NCI-H526 treated with DMSO at 0.1 percent for 48 hours (cell line): ENCODE measurements around the gene CDH18.

Experiments
- DNase-seq: peaks from one replicate; lab custom pipeline; 2025; lab: John Stamatoyannopoulos, UW

Gene CDH18

DNA sequence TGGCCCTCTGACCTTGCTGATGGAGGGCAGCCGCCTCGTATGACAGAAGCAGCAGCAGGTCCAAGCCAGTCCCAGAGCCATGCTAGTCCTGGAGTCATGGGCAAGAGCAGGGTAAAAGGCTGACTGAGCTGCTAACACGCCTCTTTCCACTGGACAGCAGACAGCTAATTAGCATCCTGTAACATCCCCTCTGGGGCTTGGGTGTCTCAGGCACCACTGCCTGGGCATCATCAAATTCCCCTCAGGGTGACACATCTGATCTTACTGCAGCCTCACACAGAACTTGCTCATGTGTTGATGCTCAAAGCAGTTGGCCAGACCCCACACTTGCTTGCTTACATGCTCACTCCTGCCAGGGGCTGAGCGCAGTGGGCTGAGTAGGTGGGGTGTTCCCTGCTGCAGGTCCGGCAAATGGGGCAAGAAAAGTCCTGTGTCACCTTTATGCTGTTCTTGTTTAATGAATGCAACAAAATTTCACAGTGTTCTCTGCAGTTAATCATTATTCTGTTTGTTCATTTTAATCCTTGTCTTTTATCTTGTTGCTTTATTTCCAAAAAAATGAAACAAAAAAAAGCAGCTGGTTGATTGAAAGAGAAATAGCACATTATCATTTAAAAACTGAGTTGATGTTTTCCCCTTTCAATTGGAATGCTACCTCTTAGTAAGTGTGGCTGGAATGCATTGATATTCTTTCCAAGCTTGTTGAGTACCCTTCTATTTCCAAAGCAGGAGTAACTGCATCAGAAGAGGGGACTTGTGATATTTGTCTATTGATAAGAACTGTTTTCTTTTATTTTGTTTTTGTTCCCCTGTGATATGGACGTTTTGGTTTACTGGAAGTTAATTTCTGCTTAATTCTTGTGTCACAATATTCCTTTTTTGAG, 254.1 kb downstream of the CDH18 start:
- no peak for DNase-seq

DNA sequence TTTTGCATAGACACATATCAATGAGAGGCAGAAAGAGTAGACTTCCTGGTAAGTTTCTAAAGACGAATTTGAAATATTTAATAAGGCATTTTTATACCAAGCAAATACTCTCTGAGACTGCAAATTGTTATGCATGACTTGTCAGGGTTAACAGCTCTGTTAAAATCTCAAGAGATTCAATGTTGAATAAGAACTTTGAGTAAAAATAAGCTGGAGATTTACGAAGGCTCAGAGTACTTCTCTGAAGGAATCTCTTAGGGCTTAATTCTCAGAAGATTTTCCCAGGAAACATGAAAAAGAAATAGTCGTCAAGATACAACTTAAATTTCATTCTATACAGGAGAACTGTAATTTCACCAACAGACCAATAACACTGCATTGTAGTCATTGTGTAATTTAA, 259.4 kb downstream of the CDH18 start:
- no peak for DNase-seq

DNA sequence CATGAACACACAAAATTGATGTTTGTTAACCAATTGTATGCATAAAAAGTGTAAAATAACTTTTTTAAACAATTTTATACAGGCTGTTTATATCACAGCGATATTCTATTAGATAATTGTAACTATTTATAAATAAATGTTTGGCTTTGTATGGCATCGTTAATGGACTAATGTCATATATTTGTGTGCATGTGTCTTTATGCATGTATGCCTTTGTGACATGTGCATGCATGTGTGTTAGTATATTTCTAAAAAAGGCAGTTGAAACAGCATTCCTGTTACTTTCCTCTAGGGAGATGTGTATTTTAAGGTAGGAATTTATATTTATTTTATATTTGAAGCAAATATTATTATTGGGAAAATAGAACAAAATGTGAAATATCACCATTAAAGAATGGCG, 268.9 kb downstream of the CDH18 start:
- no peak for DNase-seq

DNA sequence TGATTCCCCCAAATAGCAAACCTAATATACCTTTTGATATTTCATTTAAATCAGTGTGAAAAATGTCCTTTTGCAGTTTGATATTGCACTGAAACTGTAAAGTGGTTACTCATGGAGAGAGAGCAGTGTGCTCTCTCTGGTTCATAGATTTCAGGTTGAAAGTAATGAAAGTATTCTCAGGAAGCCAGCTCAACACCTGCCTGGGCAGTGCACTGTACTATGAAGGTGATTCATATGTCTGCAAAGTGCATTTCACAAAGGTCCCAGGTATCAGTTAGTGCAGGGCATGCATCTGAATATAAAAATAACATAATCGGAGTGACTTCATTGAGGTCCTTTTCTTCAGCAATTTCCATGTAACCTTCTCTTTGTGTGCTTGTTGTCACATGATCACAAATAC, 274.3 kb downstream of the CDH18 start:
- DNase-seq = no peak

DNA sequence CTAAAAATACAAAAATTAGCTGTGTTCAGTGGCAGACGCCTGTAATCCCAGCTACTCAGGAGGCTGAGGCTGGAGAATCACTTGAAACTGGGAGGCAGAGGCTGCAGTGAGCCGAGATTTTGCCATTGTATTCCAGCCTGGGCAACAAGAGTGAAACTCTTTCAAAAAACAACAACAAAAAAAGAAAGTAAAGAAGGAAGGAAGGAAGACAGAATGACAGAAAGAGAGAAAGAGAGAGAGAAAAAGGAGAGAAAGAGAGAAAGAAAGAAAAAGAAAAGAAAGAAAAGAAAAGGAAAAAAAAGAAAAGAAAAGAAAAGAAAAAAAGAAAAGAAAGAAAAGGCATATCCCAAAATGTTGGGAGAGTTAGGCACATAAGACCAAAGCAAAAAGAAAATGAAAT, 278.6 kb downstream of the CDH18 start:
- DNase-seq = no peak

DNA sequence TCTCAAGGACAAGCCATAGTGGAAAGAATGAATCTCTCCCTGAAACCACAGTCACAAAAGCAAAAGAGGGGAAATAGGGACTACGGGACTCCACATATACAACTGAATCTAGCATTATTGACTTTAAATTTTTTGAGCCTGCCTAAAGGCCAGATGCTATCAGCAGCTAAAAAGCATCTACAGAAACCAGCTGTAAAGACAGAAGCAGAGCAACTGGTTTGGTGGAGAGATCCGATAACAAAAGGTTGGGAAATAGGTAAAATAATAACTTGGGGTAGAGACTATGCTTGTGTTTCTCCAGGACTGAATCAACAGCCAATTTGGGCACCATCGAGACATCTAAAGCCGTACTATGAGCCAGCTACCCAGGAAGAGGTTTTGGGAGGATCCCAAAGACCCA, 281.2 kb downstream of the CDH18 start:
- no peak for DNase-seq

DNA sequence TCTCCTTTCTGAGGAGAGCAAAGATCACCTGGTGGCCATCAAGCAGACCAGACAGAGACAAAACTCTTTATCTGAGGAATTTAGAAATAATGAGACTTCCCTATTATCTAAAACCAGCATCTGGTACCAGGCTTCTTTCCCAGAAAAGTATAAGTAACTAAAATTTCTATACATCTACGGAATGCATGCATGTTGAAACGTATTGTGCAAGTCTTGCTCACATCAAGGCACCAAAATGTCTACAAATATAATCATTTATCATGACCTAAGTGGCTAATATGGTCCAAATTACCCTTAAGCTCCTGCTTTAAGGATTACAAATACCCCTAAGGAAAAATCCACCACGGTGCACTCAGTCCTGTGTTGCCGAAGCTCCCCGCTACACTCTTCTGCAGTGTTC, 286.3 kb downstream of the CDH18 start:
- DNase-seq = no peak

DNA sequence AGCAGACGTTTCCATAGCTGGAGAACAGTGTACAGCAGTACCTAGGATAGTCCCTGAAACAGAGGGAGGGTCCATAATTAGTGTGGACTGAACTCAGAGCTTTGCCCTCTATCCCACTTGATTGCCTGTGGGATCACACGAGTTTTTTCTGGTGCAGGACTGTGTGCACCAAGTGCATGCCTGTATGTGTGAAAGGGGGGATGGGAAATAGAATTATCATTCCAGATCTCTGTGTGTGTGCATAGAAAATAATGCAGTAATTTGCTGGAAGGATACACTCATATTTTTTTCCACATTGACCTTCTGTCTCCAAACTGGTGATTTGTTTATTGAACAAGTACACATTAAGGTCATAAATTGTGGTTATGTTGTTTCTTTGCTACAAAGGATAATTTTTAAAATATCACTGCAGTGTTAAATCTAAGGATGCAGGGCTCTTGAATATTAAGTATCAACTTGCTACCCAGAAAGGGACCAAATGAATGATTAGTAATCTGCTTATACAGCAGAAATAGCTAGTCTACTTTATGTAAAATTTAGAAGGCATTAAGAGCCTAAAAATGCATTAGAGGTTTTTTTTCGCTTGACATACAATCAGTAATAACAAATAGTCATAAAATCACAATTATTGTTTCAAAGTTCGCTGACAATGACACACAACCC, 292.9 kb downstream of the CDH18 start:
- no peak for DNase-seq

DNA sequence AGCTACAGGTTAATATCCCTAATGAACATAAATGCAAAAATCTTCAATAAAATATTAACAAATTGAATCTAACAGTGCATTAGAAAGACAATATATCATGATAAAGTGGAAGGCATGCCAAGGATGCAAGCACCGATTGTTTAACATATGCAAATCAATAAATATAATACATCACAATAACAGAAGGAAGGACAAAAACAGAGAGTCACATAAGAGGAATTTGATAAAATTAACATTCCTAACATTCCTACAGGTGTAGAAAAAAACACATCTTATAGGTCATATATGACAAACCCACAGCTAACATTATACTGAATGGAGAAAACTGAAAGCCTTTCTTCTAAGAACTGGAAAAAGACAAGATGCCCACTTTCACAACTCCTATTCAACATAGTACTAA, 297.0 kb downstream of the CDH18 start:
- DNase-seq = no peak

DNA sequence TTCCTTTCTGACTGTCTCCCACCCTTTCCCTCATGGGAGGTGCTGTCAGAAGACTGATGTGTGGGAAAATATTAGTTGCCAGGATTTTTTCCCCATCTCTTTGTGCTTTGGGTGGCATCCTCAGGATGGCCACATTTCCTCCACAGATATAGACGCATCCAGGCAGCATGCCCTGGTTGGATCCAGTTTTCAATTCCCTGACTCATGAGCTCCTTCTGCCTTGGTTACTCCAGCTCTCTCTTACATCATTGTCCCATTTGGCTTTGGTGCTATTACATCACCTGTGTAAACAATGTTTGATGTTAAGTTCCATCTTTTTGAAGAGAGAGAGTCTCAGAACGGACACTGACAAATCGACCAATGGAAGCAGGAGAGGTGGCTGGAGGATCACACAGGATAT, 302.5 kb downstream of the CDH18 start:
- DNase-seq = no peak

DNA sequence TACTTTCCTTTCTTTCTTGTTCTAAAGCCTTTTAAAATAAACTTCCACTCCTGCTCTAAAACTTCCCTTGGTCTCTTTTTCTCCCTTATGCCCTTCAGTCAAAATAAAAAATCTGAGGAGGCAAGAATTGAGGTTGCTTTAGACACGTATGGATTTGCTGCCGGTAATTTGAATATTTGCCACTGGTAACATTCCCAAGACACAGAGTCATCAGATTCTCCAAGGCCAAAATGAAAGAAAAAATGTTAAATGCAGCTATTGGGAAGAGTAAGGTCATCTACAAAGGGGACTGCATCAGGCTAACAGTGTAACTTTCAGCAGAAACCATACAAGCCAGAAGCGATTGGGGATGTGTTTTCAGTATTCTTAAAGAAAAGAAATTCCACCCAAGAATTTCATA, 311.1 kb downstream of the CDH18 start:
- DNase-seq = no peak

DNA sequence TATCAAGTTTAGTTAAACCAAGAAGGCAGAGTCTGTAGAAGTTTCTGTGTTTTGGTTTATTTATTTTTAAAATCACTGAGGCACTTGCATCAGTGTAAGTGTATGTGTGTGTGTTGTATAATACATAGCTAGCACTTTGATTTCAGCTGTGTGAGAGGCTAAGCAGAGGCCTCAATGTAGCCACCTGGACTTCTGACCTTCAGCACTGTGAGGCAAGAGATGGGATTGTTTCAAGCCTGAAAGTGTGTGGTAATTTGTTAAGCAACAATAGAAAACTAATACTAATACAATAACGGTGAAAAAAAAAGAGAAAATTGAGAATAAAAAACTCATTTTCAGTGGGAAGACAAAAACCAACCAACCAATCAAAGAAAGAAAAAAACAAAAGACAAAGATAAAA, 327.3 kb downstream of the CDH18 start:
- DNase-seq = no peak

DNA sequence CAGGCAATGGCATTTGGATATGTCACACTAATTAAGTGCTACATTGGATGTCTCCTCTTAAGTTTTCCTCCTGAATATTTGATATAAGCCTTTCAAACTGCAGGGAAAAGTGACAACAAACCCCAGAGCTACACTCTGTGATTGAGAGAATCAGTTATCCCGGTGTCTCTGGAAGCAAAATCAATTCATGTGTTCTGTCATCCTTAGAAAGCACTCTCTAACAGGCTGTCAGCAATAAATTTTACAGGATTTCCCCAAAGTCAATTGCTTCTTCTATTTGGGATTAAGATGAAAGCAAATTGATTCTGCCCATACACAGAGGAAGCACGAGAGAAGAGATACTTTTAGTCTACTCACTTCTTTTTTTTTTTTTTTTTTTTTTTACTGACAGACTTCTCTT, 332.4 kb downstream of the CDH18 start:
- DNase-seq = no peak

DNA sequence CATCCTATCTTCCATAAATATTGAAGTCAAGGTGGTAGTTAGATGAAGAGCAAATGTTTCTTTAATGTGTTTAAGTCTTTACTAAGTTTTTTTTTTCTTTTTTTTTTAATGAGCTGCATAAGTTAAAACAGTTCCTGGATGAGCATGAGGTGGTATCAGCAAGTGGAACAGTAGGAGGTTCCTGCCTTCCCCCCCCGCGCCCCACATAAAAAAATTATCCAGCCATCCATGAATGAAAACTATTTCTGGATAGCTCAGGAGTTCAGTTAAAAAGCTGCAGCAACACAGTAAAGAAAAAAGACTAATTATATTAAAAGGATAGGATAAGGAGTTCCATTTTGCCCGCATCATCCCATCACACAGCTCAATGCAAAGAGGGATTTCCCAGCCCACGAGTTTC, 349.5 kb downstream of the CDH18 start:
- no peak for DNase-seq

DNA sequence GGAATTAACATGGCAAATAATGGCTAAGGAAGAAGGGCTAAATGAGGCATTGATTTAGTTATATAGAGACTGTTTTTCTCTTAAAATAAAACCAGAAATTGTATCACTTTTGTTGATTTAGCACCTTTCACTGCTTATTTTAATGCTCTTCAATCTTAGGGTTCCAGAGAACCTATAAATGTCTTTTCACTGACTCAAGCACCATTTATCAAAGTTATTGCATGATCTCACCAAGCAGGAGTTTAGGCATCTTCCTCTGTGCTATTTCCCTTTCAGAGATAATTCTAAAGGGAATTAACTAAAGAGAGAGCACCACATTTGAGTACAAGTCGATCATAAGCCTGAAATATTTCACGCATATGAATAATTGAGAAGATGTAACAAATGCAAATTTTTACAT, 357.1 kb downstream of the CDH18 start:
- no peak for DNase-seq

DNA sequence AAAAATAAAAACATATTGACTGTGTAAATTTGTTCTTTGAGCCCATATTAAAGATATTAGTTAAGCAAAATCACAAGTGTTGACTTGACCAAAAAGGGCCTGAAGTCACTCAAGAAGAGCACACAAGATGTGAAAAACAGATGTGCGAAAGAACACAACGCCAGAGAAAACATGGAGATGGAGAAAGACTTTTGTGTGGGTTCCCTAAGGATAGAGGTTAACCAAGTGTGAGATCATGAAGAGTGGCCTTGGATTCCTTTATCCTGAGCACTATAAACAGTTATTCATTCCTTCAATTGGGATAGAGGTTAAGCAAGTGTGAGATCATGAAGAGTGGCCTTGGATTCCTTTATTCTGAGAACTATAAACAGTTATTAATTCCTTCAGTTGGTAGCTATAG, 361.8 kb downstream of the CDH18 start:
- no peak for DNase-seq

DNA sequence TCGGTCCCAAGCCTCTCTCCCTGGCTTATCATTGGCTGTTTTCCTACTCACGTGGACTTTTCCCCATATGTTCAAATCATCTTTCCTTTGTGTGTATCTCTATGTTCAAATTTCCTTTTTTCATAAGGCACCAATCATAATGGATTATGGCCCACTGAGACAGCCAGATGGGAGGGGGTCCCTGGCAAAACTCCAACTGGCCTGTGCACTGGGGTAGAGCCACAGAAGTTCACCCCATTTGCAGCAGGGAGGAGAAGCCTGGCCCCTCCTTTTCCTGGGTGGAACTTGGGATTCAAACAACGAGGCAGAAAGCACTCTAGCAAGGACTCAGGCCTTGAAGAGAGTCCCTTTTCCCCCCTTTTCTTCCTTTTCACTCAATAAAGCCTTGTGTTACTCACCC, 362.4 kb downstream of the CDH18 start:
- DNase-seq = no peak

DNA sequence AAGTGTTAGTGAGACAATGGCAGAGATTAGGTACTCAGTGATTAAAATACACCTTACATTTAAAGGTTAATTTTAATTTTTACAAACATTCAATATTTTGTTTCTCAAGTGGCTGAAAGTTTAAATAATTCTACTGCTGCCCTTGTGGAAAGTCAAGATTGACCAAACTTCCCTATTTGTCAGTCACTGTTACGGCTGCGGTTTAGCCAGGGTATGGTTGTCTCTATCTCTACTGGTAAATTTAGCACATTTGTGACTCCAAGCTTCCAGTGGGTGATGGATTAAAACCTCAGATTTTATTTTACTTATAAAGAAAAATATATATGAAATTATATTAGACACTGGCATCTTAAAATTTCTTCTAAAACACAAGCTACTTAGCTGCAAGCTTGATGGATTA, 368.4 kb downstream of the CDH18 start:
- no peak for DNase-seq

DNA sequence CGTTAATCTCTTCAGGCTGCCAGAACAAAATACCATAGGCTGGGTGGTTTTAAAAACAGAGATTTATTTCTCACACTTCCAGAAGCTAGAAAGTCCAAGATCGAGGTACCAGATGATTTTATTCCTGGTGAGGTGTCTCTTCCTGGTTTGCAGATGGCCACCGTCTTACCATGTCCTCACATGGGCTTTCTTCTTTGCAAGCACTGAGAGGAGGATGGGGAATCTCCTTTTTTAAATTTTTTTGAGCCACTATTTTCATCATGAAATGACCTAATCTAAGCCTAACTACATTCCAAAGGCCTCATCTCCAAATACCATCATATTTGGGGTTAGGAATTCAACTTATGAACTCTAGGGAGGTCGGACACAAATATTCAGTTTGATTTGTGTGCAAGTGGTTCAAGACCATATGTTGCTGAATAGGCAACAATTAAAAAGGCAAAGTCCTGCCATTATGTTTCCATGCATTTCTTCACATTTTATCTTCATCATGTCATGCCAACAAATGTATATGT, 371.2 kb downstream of the CDH18 start:
- no peak for DNase-seq

DNA sequence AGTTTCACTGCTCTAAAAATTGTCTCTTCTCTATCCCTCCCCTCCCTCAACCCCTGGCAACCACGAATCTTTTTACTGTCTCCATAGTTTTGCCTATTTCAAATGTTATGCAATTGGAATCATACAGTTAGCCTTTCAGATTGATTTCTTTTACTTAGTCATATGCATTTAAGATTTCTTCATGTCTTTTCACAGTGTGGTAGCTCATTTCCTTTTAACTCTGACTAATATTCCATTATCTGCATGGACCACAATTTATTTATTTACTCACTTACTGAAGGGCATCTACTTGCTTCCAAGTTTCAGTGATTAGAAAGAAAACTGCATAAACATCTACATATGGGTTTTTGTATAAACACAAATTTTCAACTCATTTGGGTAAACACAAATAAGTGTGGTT, 372.3 kb downstream of the CDH18 start:
- no peak for DNase-seq

DNA sequence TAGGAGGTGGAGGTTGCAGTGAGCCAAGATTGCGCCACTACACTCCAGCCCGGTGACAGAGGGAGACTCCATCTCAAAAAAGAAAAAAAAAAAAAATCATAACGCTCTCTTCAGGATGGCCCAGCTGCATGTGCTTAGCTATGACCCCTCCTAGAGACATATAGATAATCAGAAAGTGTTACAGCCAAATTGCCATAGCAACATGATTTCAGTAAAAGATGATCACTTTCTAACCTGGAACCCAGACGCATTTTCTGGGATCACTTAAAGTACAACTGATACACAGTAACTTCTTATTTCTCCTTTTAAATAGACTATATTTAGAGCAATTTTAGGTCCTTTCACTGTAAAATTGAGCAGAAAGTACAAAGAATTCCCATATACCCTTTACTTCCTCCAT, 372.9 kb downstream of the CDH18 start:
- no peak for DNase-seq

DNA sequence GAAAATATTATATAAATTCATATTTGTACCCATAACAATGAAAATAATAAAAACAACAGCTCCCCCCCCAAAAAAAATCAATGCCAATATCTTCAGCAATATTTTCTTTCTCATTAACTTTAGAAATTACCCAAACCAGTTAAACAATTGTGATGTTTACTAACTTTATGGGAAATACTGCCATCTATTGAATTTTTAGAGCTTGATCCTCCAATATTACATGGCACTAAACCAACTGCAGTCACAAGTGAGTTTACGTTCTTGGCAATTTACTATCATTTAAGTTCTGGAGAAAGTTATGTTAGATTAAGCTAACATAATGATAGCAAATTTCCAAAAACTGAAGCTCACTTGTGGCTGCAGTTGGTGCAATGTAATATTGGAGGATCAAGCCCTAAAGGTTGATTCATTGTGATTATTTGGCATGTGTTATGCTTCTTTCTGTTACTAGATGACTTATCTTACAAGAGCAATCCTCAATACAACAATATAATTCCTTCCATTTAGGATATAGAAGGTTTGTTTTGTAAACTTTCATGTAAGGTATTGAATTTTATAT, 379.5 kb downstream of the CDH18 start:
- DNase-seq = peak; percentile 31

DNA sequence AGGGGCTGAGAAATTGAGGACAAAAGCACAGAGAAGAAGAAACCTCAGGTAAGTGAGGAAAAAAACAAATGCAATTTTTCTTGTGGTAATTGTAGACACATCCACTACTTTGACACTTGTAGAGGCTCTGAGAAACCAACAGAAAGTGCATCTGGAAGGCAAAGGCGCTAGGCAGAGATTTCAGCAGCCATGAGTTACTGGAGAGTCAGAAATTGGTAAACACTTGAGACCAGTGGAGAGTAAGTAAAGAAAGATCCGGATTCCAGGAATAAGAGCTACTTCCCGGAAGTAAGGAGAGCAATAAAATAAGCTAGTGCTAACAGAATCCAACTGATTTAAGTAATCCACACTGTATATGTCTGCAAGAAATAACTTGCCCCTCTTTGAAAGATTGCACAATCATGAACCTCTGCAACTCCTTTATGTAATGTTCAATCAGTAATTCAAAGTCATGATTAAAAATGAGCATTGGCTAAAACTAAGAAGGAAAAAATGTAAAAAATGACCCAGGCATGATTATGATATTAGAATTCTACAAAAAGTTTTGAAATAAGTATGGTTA, 382.1 kb downstream of the CDH18 start:
- DNase-seq = no peak
